Rectal smooth muscle tissue (tissue), 1 donor: ENCODE results near the gene NUP37.

ENCODE experiments used
- H3K27ac ChIP-seq: one replicate; pipeline ENCODE4 v1.7.0; 2013; ENCODE audit warnings: low read depth, low read length, inconsistent platforms
- H3K27me3 ChIP-seq: one replicate; pipeline ENCODE4 v1.7.0; 2013; ENCODE audit warnings: low read length; ENCODE audit not compliant: control insufficient read depth, insufficient read depth
- H3K36me3 ChIP-seq: one replicate; pipeline ENCODE4 v1.7.0; 2013; ENCODE audit warnings: low read length; ENCODE audit not compliant: control insufficient read depth, insufficient read depth
- H3K4me1 ChIP-seq: one replicate; pipeline ENCODE4 v1.7.0; 2013; ENCODE audit warnings: low read length; ENCODE audit not compliant: control insufficient read depth, insufficient read depth
- H3K4me3 ChIP-seq: one replicate; pipeline ENCODE4 v1.7.0; 2013; ENCODE audit warnings: low read length
- H3K9ac ChIP-seq: one replicate; pipeline ENCODE4 v1.7.0; 2013; ENCODE audit warnings: low read length

NUP37 gene

DNA sequence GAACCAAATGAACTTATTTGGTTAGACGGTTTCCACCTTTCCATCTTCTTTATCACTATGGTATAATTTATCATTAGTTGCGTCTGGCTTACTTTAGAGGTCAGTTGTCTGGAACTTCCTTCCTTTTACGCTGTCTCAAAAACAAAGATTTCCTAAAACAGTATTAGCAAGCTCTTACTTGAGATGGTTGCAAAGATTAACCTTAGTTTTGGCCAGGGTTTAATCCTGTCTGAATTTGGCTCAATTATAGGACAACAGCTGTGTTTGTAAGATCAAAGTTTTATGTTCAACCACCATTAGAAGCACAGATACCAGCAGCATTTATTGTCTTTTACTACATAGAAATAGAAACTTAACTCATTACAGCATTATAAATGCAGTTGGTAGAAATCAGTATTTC is 50.2 kb downstream of the NUP37 start:
- H3K9ac ChIP-seq: no peak overlapping the region
- H3K36me3 ChIP-seq: no peaks in the 10 kb centered on the region
- no peak overlapping the region for H3K4me3 ChIP-seq
- H3K4me1 ChIP-seq: no peaks in the 10 kb centered on the region
- no peaks in the 10 kb centered on the region for H3K27me3 ChIP-seq
- H3K27ac ChIP-seq: no peak overlapping the region

DNA sequence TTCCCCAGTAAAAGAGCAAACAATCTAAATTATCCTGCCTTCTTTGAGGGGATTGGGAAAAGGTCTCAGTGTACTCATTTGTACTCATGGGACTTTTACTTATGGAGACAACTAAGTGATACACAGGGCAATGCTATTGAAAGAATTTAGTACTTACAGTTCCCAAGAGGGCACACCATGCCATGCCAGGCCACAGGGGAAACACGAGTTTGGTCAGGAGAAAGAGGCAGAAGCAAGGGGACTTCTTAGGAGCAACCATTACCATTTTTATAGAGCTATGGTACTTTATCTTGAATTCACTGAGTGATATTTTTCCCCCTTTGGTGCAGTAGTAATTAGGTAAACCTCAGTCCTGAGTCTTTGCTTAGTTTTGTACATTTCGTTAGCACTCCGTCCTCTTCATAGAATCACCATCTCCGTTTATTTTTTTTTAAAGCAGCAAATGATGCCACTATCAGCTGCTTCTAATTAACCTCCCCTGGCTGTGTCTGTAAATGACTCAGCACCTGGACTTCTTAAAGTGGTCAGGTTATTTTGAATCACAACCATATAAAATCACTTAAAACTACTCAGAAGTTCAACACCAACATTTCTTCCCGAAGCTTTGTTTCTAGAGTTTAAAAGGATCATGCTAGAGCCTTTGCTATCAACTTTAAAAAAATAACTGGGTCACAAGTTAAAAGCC is 52.2 kb downstream of the NUP37 start:
- Histone ChIP-seq H3K27ac (no peak overlapping the region), H3K36me3 (no peaks in the 10 kb centered on the region), H3K4me3 (no peak overlapping the region), H3K9ac (no peak overlapping the region), H3K4me1 (no peaks in the 10 kb centered on the region), H3K27me3 (no peaks in the 10 kb centered on the region)

DNA sequence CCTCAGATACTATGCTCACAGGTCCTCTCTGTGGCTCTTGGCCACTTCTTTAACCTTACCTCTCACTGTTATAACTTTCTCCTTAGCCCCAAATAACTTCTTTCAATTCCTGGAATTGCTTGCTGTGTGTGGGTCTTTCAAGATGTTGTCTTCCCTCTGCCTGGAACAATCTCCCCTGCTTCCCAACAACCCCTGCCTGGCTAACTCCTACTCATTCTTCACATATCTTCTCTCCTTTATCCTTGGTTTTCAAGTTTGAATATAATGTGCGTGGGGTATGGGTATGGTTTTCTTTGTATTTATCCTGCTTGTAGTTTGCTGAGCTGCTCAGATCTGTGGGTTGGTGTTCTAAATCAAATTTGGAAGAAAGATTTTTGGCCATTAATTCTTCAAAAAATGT is 55.4 kb downstream of the NUP37 start:
- H3K27me3 ChIP-seq: no peaks in the 10 kb centered on the region
- no peaks in the 10 kb centered on the region for H3K4me1 ChIP-seq
- no peak overlapping the region for H3K4me3 ChIP-seq
- H3K27ac ChIP-seq: no peak overlapping the region
- H3K36me3 ChIP-seq: no peaks in the 10 kb centered on the region
- H3K9ac ChIP-seq: no peak overlapping the region

DNA sequence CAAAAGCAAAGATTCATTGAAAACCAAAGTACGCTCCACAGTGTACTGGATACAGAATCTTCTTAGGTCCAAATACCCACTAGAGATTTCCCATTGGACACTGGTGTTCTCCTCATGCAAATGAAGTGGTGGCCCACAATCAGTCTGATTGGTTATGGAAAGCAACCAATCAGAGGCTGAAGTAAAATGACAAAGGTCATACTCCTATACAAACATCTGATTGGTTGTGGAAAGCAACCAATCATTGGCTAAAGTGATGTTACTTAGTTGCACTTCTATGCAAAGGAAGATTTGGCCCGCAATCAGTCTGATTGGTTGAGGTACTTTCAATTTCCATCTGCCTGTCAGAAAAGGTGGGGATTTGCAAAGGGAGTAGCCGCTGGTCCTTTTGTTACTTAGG is 56.8 kb downstream of the NUP37 start:
- Histone ChIP-seq H3K9ac (no peak overlapping the region), H3K27me3 (no peaks in the 10 kb centered on the region), H3K4me3 (no peak overlapping the region), H3K36me3 (no peaks in the 10 kb centered on the region), H3K4me1 (no peaks in the 10 kb centered on the region), H3K27ac (no peak overlapping the region)

DNA sequence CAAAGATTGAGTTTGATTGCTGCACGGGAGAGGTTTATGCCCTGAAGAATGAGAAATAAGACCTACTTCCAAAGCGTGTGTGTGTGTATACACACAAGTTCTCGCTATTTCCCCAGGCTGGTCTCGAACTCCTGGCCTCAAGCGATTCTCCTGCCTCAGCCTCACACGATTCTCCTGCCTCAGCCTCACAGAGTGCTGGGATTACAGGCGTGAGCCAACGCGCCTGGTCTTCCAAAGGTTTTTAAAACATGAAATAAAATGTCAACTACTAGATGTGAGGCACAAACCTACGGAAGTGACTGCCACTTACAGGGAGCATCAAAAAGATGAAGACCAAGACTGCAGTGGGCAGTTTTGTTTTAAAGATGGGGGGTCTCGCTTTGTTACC is 57.5 kb downstream of the NUP37 start:
- peak overlapping the region; percentile 32 for H3K4me3 ChIP-seq

DNA sequence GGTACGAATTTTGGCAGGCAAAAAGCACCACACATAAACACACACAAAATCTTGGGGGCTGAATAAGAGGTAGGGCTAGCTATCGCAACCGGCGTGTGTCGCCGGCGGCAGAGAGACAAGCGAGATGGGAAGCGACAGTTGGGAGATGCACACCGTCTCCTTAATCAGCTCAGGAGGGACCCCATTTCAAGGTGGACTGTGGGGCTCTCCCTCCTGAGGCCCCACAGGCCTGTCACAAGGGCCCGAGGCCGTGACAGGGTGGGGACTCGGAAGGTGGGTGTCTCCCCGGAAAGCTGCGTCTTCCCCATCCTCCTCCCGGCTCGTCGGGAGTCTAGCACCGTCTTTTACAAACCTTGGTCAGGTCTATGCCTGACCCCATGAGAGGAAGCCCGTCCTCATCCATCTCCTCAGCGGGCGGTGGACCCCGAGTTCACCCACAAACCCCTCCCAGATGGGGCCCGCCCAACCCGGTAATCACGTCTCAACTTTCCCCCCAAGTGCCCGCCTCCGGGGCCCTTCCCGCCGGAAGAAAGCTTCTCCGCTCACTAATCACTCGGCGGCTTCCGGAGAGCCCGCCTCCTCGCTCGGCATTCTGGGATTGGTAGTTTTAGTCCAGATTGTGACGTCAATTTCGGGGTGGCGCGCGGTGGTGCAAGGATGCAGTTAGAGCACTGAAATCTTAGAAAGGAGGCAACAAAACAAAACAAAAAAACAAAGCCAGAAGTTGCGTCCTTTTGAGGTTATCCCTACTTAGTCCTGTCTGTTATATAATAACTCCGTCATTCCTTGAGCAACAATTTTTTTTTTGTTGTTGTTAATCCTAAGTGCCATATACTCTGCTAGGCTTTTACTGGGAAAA is 58.1 kb downstream of the NUP37 start, which contains the start of gene WASHC3:
WASHC3 (minus strand) TSS at position 432 of the 859 bp plus-strand sequence; CDS start at position 403, 29 bp downstream.
- peak within 1 kb of the TSS; percentile 96 for H3K9ac ChIP-seq
- H3K27me3 ChIP-seq: no peaks in the 10 kb centered on the region
- peak within 1 kb of the TSS; percentile 96 for H3K4me3 ChIP-seq
- peak within 1 kb of the TSS; percentile 87 for H3K27ac ChIP-seq
- H3K36me3 ChIP-seq: no peaks in the 10 kb centered on the region
- no peaks in the 10 kb centered on the region for H3K4me1 ChIP-seq

More for the DNA sequence above, 57.5 kb downstream of the NUP37 start:
- no peaks in the 10 kb centered on the region for H3K36me3 ChIP-seq
- H3K9ac ChIP-seq: no peak overlapping the region
- H3K27ac ChIP-seq: no peak overlapping the region
- H3K27me3 ChIP-seq: no peaks in the 10 kb centered on the region
- no peaks in the 10 kb centered on the region for H3K4me1 ChIP-seq

DNA sequence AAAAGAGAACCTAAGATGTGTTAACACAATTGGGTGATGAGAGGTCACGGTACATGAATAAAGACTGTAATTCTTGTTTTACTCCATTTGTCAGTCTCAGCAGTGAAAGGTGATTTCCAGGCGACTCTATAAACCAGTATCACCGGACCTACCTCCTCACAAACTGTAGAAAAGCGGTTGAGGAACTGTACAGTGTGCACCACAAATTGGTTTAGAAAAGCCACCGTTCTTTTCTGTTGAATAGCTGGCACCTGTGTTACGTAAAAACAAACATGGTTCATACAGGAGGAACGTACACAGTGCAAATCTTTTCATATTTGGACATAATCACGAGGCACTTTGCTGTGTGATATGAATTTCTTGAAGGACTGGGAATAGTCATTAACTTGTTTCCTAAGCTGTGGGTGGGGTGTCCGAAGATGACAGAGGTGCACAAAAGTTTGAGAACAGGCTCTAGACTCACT is 58.8 kb downstream of the NUP37 start:
- Histone ChIP-seq H3K9ac (peak overlapping the region; percentile 96), H3K36me3 (no peaks in the 10 kb centered on the region), H3K27ac (peak overlapping the region; percentile 87), H3K4me1 (no peaks in the 10 kb centered on the region), H3K4me3 (peak overlapping the region; percentile 96), H3K27me3 (no peaks in the 10 kb centered on the region)

DNA sequence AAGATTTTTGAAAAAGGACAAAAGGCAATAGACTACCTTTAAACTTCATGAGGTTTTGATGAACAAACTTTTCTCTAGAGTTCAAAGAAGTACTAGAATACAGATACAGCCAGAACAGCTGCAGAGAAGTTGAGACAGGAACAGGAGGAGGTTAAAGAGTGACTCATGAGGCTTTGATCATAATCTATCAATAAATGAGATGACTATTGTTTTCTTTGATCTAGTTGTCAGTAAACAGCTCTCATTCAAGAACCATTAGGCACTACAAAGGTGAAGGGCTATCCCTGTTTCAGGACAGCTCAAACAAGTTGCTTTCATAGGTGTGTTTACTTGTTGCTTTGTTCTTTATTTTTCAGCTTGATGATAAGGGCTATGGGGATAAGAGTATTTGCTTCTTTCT is 60.6 kb downstream of the NUP37 start:
- H3K9ac ChIP-seq: no peak overlapping the region
- H3K27ac ChIP-seq: no peak overlapping the region
- H3K36me3 ChIP-seq: peaks cover under 1% of the 10 kb centered on the region
- H3K4me1 ChIP-seq: no peaks in the 10 kb centered on the region
- no peaks in the 10 kb centered on the region for H3K27me3 ChIP-seq
- H3K4me3 ChIP-seq: no peak overlapping the region

DNA sequence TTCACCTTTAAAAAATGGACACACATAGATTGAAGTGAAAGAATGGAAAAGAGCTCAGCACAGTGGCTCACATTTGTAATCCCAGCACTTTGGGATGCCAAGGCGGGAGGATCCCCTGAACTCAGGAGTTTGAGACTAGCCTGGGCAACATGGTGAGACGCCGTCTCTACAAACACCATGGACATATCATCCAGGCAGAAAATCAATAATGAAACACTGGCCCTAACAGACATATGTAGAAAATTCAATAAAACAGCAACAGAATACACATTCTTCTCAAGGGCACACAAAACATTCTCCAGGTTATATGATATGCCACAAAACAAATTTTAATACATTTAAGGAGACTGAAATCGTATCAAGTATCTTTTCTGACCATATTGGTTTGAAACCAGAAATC is 65.6 kb downstream of the NUP37 start:
- no peaks in the 10 kb centered on the region for H3K27me3 ChIP-seq
- H3K36me3 ChIP-seq: peaks cover 15% of the 10 kb centered on the region
- no peak overlapping the region for H3K9ac ChIP-seq
- no peak overlapping the region for H3K27ac ChIP-seq
- no peak overlapping the region for H3K4me3 ChIP-seq
- H3K4me1 ChIP-seq: no peaks in the 10 kb centered on the region

DNA sequence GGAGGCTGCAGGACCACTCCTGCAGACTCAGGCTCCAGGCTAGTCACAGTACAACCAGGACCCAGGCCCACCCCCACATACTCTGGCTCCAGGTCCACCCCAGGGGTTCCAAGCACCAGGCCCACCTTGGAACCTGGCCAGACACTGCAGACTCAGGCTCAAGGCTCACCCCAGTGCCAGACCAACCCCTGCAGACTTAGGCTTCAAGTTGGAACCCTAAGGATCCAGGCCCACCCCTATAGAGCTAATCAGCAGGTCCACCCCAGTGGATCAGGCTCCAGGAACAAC is 66.9 kb downstream of the NUP37 start:
- H3K27me3 ChIP-seq: no peaks in the 10 kb centered on the region
- H3K9ac ChIP-seq: no peak overlapping the region
- no peaks in the 10 kb centered on the region for H3K4me1 ChIP-seq
- H3K36me3 ChIP-seq: peaks cover 18% of the 10 kb centered on the region
- H3K27ac ChIP-seq: no peak overlapping the region
- no peak overlapping the region for H3K4me3 ChIP-seq

DNA sequence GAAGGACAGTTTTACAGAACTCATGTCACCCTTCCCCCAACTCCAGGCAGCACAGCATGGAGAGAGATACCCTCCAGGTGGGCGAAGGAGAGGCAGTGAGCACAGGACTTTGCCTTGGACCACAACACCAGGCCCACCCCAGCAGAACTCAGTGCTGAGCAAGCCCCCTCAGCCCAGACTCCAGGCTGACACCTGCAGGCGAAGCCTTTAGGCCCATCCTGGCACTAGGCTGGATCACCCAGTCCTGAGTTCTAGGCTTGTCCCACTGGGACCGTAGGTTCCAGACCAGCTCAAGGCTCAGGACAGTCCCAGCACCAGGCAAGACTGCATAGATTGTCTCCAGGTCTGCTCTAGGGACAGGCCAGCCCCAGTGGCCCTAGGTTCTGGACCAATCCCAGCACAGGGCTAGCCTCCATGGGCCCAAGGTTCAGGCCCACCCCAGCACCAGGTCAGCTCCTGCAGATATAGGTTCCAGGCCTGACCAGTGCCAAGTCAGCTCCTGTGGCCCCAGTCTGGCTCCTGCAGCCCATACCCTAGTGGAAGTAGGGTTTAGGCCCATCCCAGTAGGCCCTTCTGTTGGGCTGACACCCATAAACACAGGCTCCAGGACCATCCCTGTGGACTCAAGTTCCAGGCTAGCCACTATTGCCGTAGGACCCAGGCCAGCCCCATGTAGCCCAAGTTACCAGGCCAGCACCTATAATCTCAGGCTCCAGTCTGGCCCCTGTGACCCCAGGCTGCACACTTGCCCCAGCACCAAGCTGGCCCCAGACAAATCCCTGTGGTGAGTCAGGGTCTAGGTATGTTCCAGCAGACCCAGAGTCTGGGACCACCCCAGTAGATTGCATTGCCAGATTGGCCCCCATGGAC is 67.5 kb downstream of the NUP37 start:
- Histone ChIP-seq H3K4me3 (no peak overlapping the region), H3K27me3 (no peaks in the 10 kb centered on the region)

DNA sequence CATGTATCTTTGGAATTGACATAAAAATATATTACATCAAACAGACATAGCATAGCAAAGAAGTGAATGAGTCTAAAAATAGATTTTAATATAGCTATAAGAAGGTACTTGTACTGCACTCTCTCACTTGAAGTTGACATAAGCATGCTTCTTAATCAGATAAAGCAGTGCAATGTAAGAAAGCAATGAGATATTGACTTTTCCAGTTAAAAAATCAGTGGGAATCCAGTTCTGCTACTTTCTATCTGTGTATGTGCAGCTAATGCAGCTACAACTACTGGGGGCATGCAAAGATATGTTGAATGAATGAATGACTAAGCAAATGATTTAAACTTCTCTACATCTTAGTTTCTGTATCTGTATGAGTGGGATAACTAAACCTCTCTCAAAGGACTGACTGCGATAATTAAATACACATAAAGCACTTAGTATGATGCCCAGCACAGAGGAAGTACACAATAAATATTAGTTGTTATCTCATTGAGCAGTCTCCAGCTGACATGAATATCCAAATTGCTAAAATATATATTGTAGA is 68.4 kb downstream of the NUP37 start:
- H3K27ac ChIP-seq: no peak overlapping the region
- H3K27me3 ChIP-seq: no peaks in the 10 kb centered on the region
- H3K36me3 ChIP-seq: peaks cover 23% of the 10 kb centered on the region
- H3K4me1 ChIP-seq: no peaks in the 10 kb centered on the region
- H3K9ac ChIP-seq: no peak overlapping the region
- no peak overlapping the region for H3K4me3 ChIP-seq

More for the DNA sequence above, 67.5 kb downstream of the NUP37 start:
- no peaks in the 10 kb centered on the region for H3K4me1 ChIP-seq
- no peak overlapping the region for H3K9ac ChIP-seq
- H3K36me3 ChIP-seq: peaks cover 18% of the 10 kb centered on the region
- H3K27ac ChIP-seq: no peak overlapping the region
